Measurements from ENCODE around the gene FRY.

DNA sequence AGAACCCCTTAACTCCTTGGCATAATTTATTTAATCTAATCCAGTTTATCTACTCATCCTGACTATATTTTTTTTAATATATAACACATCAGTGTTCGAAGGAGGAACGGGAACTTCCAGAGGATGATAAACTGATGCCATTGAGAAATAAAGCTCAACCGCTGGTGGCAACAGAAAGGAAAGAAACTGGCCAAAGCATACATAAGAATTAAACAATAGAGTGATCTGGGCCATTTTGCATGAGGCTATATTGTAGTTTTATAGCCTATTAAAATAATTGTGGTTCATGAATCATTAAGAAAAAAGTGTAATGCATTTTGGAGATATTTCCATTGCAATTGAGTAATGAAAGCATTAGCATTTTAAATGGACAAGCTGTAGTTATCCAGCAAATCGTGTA lies 94.2 kb downstream of the FRY start:
- TF ChIP-seq CTCF (conservative IDR thresholded peaks at IDR 0.05): no peak
- TF ChIP-seq ZFX (IDR thresholded peaks at IDR 0.05): no peak

All from C4-2B (cell line).